OCI-LY7 (cell line): Measurements from ENCODE around the gene CCT7.

ENCODE experiments used
- CTCF ChIP-seq: fragments of 200-600 bp; sonication (generic); conservative IDR thresholded peaks from 2 replicates; pipeline ENCODE4 v1.5.1; 2014; ENCODE audit warnings: mild to moderate bottlenecking, antibody characterized with exemption, low read length, moderate library complexity, mixed read lengths
- EZH2phosphoT487 ChIP-seq: fragments of 200-600 bp; sonication (generic); IDR thresholded peaks from 2 replicates; pipeline ENCODE4 v1.6.1; 2018; ENCODE audit warnings: low read depth, borderline replicate concordance, mild to moderate bottlenecking, mixed run types, antibody characterized with exemption, low read length, moderate library complexity, mixed read lengths

GRCh38 chr2:73283545-73284295 lies 49.6 kb downstream of the CCT7 start:
- TF ChIP-seq CTCF (no peak), EZH2phosphoT487 (no peak)
